Adipocyte (in vitro differentiated cells): Measurements from ENCODE around the gene SRCAP.

Experiments used
- DNase-seq: peaks from one replicate; pipeline ENCODE4 v3.0.0-alpha.2; 2015; ENCODE audit warnings: low read depth
- H3K27me3 ChIP-seq: replicated peaks from 2 replicates; pipeline ENCODE4 v1.7.0; 2013; ENCODE audit warnings: mild to moderate bottlenecking, low read length, moderate library complexity; ENCODE audit not compliant: control insufficient read depth, insufficient read depth
- H3K36me3 ChIP-seq: 2 replicates; pipeline ENCODE4 v1.7.0; 2013; ENCODE audit warnings: low read length, mild to moderate bottlenecking, moderate library complexity; ENCODE audit not compliant: control insufficient read depth, insufficient read depth, severe bottlenecking
- H3K4me1 ChIP-seq: 2 replicates; pipeline ENCODE4 v1.7.0; 2013; ENCODE audit warnings: mild to moderate bottlenecking, low read length, moderate library complexity; ENCODE audit not compliant: control insufficient read depth, insufficient read depth
- H3K4me3 ChIP-seq: 2 replicates; pipeline ENCODE4 v1.7.0; 2013; ENCODE audit warnings: mild to moderate bottlenecking, low read length, moderate library complexity
- H3K9ac ChIP-seq: 2 replicates; pipeline ENCODE4 v1.7.0; 2013; ENCODE audit warnings: mild to moderate bottlenecking, low read length, moderate library complexity
- H3K9me3 ChIP-seq: 2 replicates; pipeline ENCODE4 v1.7.0; 2013; ENCODE audit warnings: mild to moderate bottlenecking, low read length, moderate library complexity; ENCODE audit not compliant: control insufficient read depth

SRCAP gene

GRCh38 chr16:30785126-30786106 is 86.4 kb downstream of the SRCAP start:
- peaks cover 28% of the 10 kb centered on the region for H3K36me3 ChIP-seq
- peak overlapping the region; percentile 82 for H3K4me3 ChIP-seq
- no peak for DNase-seq

GRCh38 chr16:30786115-30786935 is 87.4 kb downstream of the SRCAP start:
- peaks cover 19% of the 10 kb centered on the region for H3K4me1 ChIP-seq
- peak overlapping the region; percentile 93 for H3K4me3 ChIP-seq
- peak; percentile 92 for DNase-seq

More at GRCh38 chr16:30785126-30786106, 86.4 kb downstream of the SRCAP start:
- Histone ChIP-seq H3K4me1 (peaks cover 19% of the 10 kb centered on the region), H3K27me3 (no peaks in the 10 kb centered on the region), H3K9ac (peak overlapping the region; percentile 97), H3K9me3 (no peaks in the 10 kb centered on the region)

GRCh38 chr16:30786936-30787612 is 88.1 kb downstream of the SRCAP start, which contains the start of gene ZNF629:
TSS of gene ZNF629 (minus strand) at chr16:30787205. CDS start at chr16:30784482, 2,723 bp downstream.
- DNase-seq, result peak; percentile 80
- Histone ChIP-seq H3K36me3 (peaks cover 17% of the 10 kb centered on the region), H3K4me1 (peaks cover 19% of the 10 kb centered on the region), H3K9me3 (no peaks in the 10 kb centered on the region), H3K9ac (peak within 1 kb of the TSS; percentile 97), H3K4me3 (peak within 1 kb of the TSS; percentile 93), H3K27me3 (no peaks in the 10 kb centered on the region)

More at GRCh38 chr16:30786115-30786935, 87.4 kb downstream of the SRCAP start:
- Histone ChIP-seq H3K9me3 (no peaks in the 10 kb centered on the region), H3K36me3 (peaks cover 24% of the 10 kb centered on the region), H3K9ac (peak overlapping the region; percentile 97), H3K27me3 (no peaks in the 10 kb centered on the region)

GRCh38 chr16:30787613-30788378 is 88.8 kb downstream of the SRCAP start:
- Histone ChIP-seq H3K27me3 (no peaks in the 10 kb centered on the region), H3K9me3 (no peaks in the 10 kb centered on the region), H3K4me3 (peak overlapping the region; percentile 93), H3K9ac (peak overlapping the region; percentile 97), H3K36me3 (peaks cover 10% of the 10 kb centered on the region), H3K4me1 (peaks cover 19% of the 10 kb centered on the region)
- DNase-seq, result no peak
